PC-9 (cell line): Measurements from ENCODE around the gene SLC2A2. TPM values are rescaled to one million over a fixed set of nuclear protein-coding genes. Genes with fewer than 3 reads are reported as not detected.

ENCODE experiments used
- BruUV-seq: library from RNA; stranded (reverse); fragments of 400-500 nt; replicated peaks from 2 replicates; lab custom pipeline; 2021; lab: Mats Ljungman, UMichigan
- CTCF ChIA-PET: fragments of 300-600 bp; sonication (Branson Sonifier 250); formaldehyde crosslinking; loops from one replicate; lab custom pipeline; 2022; ENCODE audit warnings: antibody characterized with exemption; lab: Charles Lee
- POLR2A ChIA-PET: fragments of 300-600 bp; sonication (Branson Sonifier 250); formaldehyde crosslinking; loops from one replicate; lab custom pipeline; 2022; ENCODE audit warnings: antibody characterized with exemption; ENCODE audit not compliant: unreplicated experiment; lab: Charles Lee
- DNase-seq, 2 experiments: peaks; one replicate each; pipeline versions ENCODE4 v3.0.0 to v3.0.0-alpha.2; 2015 to 2022; ENCODE audit warnings: mixed read lengths in 1 of 2
- H2AFZ ChIP-seq: fragments of 200-600 bp; sonication (generic); 2 replicates; pipeline ENCODE4 v1.8.1; 2017; ENCODE audit warnings: antibody characterized with exemption
- H3F3A ChIP-seq: fragments of 200-600 bp; sonication (generic); 2 replicates; pipeline ENCODE4 v1.8.1; 2017; ENCODE audit warnings: antibody characterized with exemption, mild to moderate bottlenecking, low read depth; ENCODE audit not compliant: insufficient read depth
- H3K27ac ChIP-seq: fragments of 200-600 bp; sonication (generic); 2 replicates; pipeline ENCODE4 v1.6.1; 2016; ENCODE audit warnings: mixed run types
- H3K27me3 ChIP-seq: fragments of 200-600 bp; sonication (generic); 2 replicates; pipeline ENCODE4 v1.6.1; 2016; ENCODE audit warnings: low read depth, mixed run types; ENCODE audit not compliant: insufficient read depth
- H3K36me3 ChIP-seq: fragments of 200-600 bp; sonication (generic); 2 replicates; pipeline ENCODE4 v1.6.1; 2016; ENCODE audit warnings: low read depth, mixed run types
- H3K4me1 ChIP-seq: fragments of 200-600 bp; sonication (generic); replicated peaks from 2 replicates; pipeline ENCODE4 v1.6.1; 2016; ENCODE audit warnings: mixed run types; ENCODE audit not compliant: insufficient read depth
- H3K4me2 ChIP-seq: fragments of 200-600 bp; sonication (generic); 2 replicates; pipeline ENCODE4 v1.6.1; 2017; ENCODE audit warnings: mixed run types
- H3K4me3 ChIP-seq: fragments of 200-600 bp; sonication (generic); 2 replicates; pipeline ENCODE4 v1.6.1; 2016; ENCODE audit warnings: mixed run types
- H3K79me2 ChIP-seq: fragments of 200-600 bp; sonication (generic); 2 replicates; pipeline ENCODE4 v1.6.1; 2017; ENCODE audit warnings: low read depth, mixed run types
- H3K9me2 ChIP-seq: fragments of 200-600 bp; sonication (generic); 2 replicates; pipeline ENCODE4 v1.8.1; 2017; ENCODE audit warnings: mild to moderate bottlenecking; ENCODE audit not compliant: insufficient read depth
- H3K9me3 ChIP-seq: fragments of 200-600 bp; sonication (generic); 2 replicates; pipeline ENCODE4 v1.8.1; 2016; ENCODE audit warnings: low read depth; ENCODE audit not compliant: insufficient read depth
- H4K20me1 ChIP-seq: fragments of 200-600 bp; sonication (generic); 2 replicates; pipeline ENCODE4 v1.8.1; 2017; ENCODE audit not compliant: insufficient read depth
- CTCF ChIP-seq: fragments of 200-600 bp; sonication (generic); conservative IDR thresholded peaks from 2 replicates; pipeline ENCODE4 v1.6.1; 2017; ENCODE audit warnings: mixed run types, antibody characterized with exemption, mild to moderate bottlenecking, moderate library complexity
- EZH2 ChIP-seq: fragments of 200-600 bp; sonication (generic); IDR thresholded peaks from 2 replicates; pipeline ENCODE4 v1.8.0; 2017; ENCODE audit warnings: antibody characterized with exemption, low read depth
- intact Hi-C: fragments of 100-400 bp; cut with micrococcal nuclease; formaldehyde crosslinking; loops from one replicate; pipeline ENCODE4 v1.10.0; 2022; ENCODE audit not compliant: unreplicated experiment
- total RNA-seq: library from RNA; stranded (reverse); gene quantifications from 2 replicates; pipeline ENCODE4 v1.2.3, GENCODE V29; 2021

SLC2A2 gene
- total RNA-seq, 1 experiment from 2014 or later, result not detected

DNA sequence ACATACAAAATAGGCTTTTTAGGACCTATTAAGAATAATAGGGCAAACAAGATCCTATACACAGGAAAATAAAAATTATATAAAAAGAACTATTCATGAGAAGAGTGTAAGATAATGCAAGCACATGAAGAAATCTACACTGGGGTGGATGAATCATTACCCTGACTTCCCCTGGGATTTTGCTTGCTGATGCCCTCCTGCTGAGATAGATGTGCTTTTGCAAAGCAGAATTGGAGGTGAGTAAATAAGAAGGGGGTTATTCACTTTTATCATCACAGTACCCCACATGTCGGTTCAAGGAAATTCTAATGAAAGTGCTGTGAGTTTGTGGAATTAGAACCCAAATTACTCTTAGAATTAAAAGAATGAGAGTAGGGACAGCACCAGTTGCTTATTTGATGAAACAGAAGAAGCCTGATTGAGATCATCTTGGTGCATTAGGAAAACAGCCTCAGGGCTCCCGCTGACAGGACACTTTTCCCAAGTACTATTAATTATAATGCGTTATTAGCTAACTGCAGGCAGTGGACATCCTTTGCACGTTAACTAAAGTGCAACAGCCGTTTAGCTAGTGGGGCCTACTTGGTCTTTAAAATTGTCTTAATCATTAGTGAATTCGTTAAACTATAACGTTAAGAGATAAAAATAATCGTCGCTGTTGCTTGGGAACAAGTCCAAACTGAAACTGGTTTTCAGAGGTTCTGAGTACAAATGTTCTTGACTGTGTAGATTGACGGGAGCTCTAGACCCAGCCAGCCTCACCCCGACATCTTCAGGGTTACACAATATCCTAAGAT, 48.4 kb downstream of the SLC2A2 start:
- ChIA-PET POLR2A (interaction anchor here (0.7 kb wide), 1 partner anchor 281 kb away, joined by 4 read pairs; no protein-coding TSS in a partner anchor), CTCF (no interaction called here)
- intact Hi-C loops, result no loop called here
- Histone ChIP-seq H3K27me3 (no peaks in the 10 kb centered on the region), H3K4me2 (no peak overlapping the region), H4K20me1 (no peaks in the 10 kb centered on the region), H3K9me3 (peaks cover 11% of the 10 kb centered on the region), H3K9me2 (no peaks in the 10 kb centered on the region), H3K4me1 (no peaks in the 10 kb centered on the region), H3K79me2 (no peaks in the 10 kb centered on the region), H3K4me3 (no peak overlapping the region), H2AFZ (no peak overlapping the region), H3K36me3 (no peaks in the 10 kb centered on the region), H3F3A (no peaks in the 10 kb centered on the region), H3K27ac (no peak overlapping the region)
- TF ChIP-seq EZH2 (no peak), CTCF (no peak)
- BruUV-seq, result no TSS peak
- no peak for DNase-seq

DNA sequence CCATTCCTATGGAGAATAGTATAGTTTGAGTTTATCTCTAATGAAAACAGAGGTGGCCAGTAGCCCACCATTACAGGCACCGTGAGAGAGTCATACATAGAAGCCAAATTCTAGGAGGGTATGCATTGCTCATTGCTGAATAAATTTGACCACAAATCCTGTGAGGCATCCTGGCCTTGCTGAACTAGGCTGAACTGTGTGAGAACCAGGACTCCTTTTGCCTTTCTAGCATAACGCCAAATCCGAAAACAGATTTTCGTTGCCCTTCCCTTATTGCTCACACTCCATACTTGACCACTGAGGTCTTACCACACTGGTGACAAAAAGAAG, 50.4 kb downstream of the SLC2A2 start:
- POLR2A ChIA-PET, result no interaction called here

More for the DNA sequence above, 50.4 kb downstream of the SLC2A2 start:
- Histone ChIP-seq H3K27me3 (no peaks in the 10 kb centered on the region), H4K20me1 (no peaks in the 10 kb centered on the region), H3K9me2 (no peaks in the 10 kb centered on the region), H3K79me2 (no peaks in the 10 kb centered on the region), H3K4me2 (no peak overlapping the region), H3K27ac (no peak overlapping the region), H3K4me3 (no peak overlapping the region), H3K9me3 (peaks cover 11% of the 10 kb centered on the region), H3F3A (no peaks in the 10 kb centered on the region), H3K4me1 (no peaks in the 10 kb centered on the region), H2AFZ (no peak overlapping the region), H3K36me3 (no peaks in the 10 kb centered on the region)
- CTCF ChIA-PET, result no interaction called here
- TF ChIP-seq CTCF, result no peak
- no peak for TF ChIP-seq EZH2
- DNase-seq, result no peak
- intact Hi-C loops, result no loop called here
- BruUV-seq, result no TSS peak
